ENCODE measurements around the gene FOXA3.

DNA sequence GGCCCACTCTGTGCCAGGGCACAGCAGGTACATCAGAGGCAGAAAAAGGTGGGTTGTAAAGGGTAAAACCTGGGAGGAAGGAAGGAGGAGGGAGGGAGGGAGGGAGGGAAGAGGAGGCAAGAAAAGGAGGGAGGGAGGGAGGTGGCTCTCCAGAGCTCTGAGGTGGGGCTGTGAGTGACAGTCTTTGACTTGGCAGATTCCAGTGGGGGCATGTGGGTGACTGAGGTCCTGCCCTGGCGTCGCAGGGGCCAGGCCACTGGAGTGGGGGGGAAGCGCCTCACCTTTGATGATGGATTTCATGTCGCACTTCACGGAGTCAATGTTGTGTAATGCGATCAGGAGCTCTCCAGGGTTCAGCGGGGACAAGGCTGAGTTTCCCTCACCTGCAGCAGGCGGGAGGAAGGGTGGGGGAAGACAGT, 43.0 kb upstream of the FOXA3 start:
- TF ChIP-seq, protein P1, sequence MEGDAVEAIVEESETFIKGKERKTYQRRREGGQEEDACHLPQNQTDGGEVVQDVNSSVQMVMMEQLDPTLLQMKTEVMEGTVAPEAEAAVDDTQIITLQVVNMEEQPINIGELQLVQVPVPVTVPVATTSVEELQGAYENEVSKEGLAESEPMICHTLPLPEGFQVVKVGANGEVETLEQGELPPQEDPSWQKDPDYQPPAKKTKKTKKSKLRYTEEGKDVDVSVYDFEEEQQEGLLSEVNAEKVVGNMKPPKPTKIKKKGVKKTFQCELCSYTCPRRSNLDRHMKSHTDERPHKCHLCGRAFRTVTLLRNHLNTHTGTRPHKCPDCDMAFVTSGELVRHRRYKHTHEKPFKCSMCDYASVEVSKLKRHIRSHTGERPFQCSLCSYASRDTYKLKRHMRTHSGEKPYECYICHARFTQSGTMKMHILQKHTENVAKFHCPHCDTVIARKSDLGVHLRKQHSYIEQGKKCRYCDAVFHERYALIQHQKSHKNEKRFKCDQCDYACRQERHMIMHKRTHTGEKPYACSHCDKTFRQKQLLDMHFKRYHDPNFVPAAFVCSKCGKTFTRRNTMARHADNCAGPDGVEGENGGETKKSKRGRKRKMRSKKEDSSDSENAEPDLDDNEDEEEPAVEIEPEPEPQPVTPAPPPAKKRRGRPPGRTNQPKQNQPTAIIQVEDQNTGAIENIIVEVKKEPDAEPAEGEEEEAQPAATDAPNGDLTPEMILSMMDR (IDR thresholded peaks at IDR 0.05; ENCODE audit: extremely low read depth in 1 of 2, insufficient read depth in 1 of 2, low read depth in 1 of 2, low read length in 2 of 2), result no peak
- TF ChIP-seq POLR2AphosphoS5 (IDR thresholded peaks at IDR 0.05; ENCODE audit: insufficient read depth, low read depth, low read length) (no peak), JUN (IDR thresholded peaks at IDR 0.05; ENCODE audit: borderline replicate concordance, insufficient read depth, insufficient read length, low read depth) (no peak), POLR2A (IDR thresholded peaks at IDR 0.05; ENCODE audit: low read depth, low read length) (no peak), MYC (IDR thresholded peaks at IDR 0.05; ENCODE audit: low read depth, low read length) (no peak), FOS (IDR thresholded peaks at IDR 0.05; ENCODE audit: borderline replicate concordance, insufficient read depth, low read length) (no peak)
